ENCODE measurements around the gene CAMK2G.

The CAMK2G gene

GRCh38 chr10:73877533-73878160, 3.3 kb upstream of the CAMK2G start:
- H3K4me3 ChIP-seq (ENCODE audit: low read depth, low read length) = no peak overlapping the region
- TF ChIP-seq CTCF (IDR thresholded peaks at IDR 0.05; ENCODE audit: borderline replicate concordance, insufficient read depth, low read depth, low read length) = no peak

- TF ChIP-seq CTCF (IDR thresholded peaks at IDR 0.05; ENCODE audit: borderline replicate concordance, insufficient read depth, low read depth, low read length) = no peak
- no peak overlapping the region for H3K4me3 ChIP-seq (ENCODE audit: low read depth, low read length)
These were observed 2.6 kb upstream of the CAMK2G start for GRCh38 chr10:73876971-73877370.

GRCh38 chr10:73876566-73876965, 2.2 kb upstream of the CAMK2G start:
- no peak for TF ChIP-seq CTCF (IDR thresholded peaks at IDR 0.05; ENCODE audit: borderline replicate concordance, insufficient read depth, low read depth, low read length)
- no peak overlapping the region for H3K4me3 ChIP-seq (ENCODE audit: low read depth, low read length)

GRCh38 chr10:73876157-73876556, 1.8 kb upstream of the CAMK2G start:
- TF ChIP-seq CTCF (IDR thresholded peaks at IDR 0.05; ENCODE audit: borderline replicate concordance, insufficient read depth, low read depth, low read length) = no peak
- no peak overlapping the region for H3K4me3 ChIP-seq (ENCODE audit: low read depth, low read length)

GRCh38 chr10:73875139-73875475, 752 bp upstream of the CAMK2G start:
- no peak for TF ChIP-seq CTCF (IDR thresholded peaks at IDR 0.05; ENCODE audit: borderline replicate concordance, insufficient read depth, low read depth, low read length)
- peak overlapping the region; percentile 77 for H3K4me3 ChIP-seq (ENCODE audit: low read depth, low read length)

GRCh38 chr10:73873838-73874215, 528 bp downstream of the CAMK2G start:
- TF ChIP-seq CTCF (IDR thresholded peaks at IDR 0.05; ENCODE audit: borderline replicate concordance, insufficient read depth, low read depth, low read length) = no peak
- H3K4me3 ChIP-seq (ENCODE audit: low read depth, low read length) = peak overlapping the region; percentile 59

- peak overlapping the region; percentile 59 for H3K4me3 ChIP-seq (ENCODE audit: low read depth, low read length)
- no peak for TF ChIP-seq CTCF (IDR thresholded peaks at IDR 0.05; ENCODE audit: borderline replicate concordance, insufficient read depth, low read depth, low read length)
These were observed 1.1 kb downstream of the CAMK2G start for GRCh38 chr10:73873142-73873837.
